Naive thymus-derived CD8-positive, alpha-beta T cell (primary cell): Measurements from ENCODE around the gene NHSL1. TPM values are rescaled to one million over a fixed set of nuclear protein-coding genes. Genes with fewer than 3 reads are reported as not detected.

Source experiments
- ATAC-seq, 2 donors: fragments of 150-1000 bp; cut with Tn5 transposase in 1 of 2; sonication (Bioruptor Pico), chemical (Tn5 transposase) in 1 of 2; 1 replicate in 1 of 2; 2 replicates in 1 of 2; pipeline ENCODE4 v1.10.0; 2021; ENCODE audit warnings: mild to moderate bottlenecking in 2 of 2, moderate library complexity in 2 of 2
- POLR2A ChIA-PET: fragments of 350-600 bp; sonication (Branson Sonifier 250); formaldehyde crosslinking; loops from one replicate; lab custom pipeline; 2021; ENCODE audit warnings: antibody characterized with exemption; lab: Charles Lee
- DNase-seq, 10 donors: peaks; one replicate each; pipeline versions ENCODE4 v3.0.0 to v3.0.0-alpha.2; 2020 to 2022
- H3K27ac Mint-ChIP-seq, 10 donors: one replicate each; pipeline ENCODE4 v1.8.0; 2020 to 2022; ENCODE audit warnings: mild to moderate bottlenecking in 10 of 10, mixed read lengths in 10 of 10, moderate library complexity in 4 of 10, inconsistent platforms in 1 of 10
- H3K27me3 Mint-ChIP-seq, 5 donors: one replicate each; pipeline ENCODE4 v1.8.0; 2021 to 2022; ENCODE audit warnings: mixed read lengths in 5 of 5
- H3K36me3 Mint-ChIP-seq, 3 donors: one replicate each; pipeline ENCODE4 v1.8.0; 2020 to 2022; ENCODE audit warnings: mixed read lengths in 3 of 3, mild to moderate bottlenecking in 2 of 3, inconsistent platforms in 1 of 3
- H3K4me1 Mint-ChIP-seq, 4 donors: one replicate each; pipeline ENCODE4 v1.8.0; 2021 to 2022; ENCODE audit warnings: mixed read lengths in 4 of 4
- H3K4me3 Mint-ChIP-seq, 10 donors: one replicate each; pipeline ENCODE4 v1.8.0; 2020 to 2022; ENCODE audit warnings: mild to moderate bottlenecking in 10 of 10, mixed read lengths in 10 of 10, moderate library complexity in 6 of 10, inconsistent platforms in 1 of 10
- H3K9me3 Mint-ChIP-seq, 9 donors: one replicate each; pipeline ENCODE4 v1.8.0; 2020 to 2022; ENCODE audit warnings: mixed read lengths in 9 of 9, mild to moderate bottlenecking in 3 of 9, inconsistent platforms in 1 of 9, moderate library complexity in 1 of 9
- polyA plus RNA-seq, 3 donors: library from polyadenylated mRNA; unstranded; fragments of 300-500 nt; fragmentation: Illumina TruSeq; gene quantifications; one replicate each; pipeline ENCODE4 v1.2.3, GENCODE V29; 2021
- total RNA-seq, 8 experiments: library from RNA in 2 of 8; stranded (reverse) in 2 of 8; gene quantifications; one replicate each; pipeline ENCODE4 v1.2.3 and lab custom pipeline; 2021 to 2026

NHSL1 gene
- total and polyA plus RNA-seq, 5 experiments from 2014 or later, result 0.05 to 0.08 TPM; not detected in 3

DNA sequence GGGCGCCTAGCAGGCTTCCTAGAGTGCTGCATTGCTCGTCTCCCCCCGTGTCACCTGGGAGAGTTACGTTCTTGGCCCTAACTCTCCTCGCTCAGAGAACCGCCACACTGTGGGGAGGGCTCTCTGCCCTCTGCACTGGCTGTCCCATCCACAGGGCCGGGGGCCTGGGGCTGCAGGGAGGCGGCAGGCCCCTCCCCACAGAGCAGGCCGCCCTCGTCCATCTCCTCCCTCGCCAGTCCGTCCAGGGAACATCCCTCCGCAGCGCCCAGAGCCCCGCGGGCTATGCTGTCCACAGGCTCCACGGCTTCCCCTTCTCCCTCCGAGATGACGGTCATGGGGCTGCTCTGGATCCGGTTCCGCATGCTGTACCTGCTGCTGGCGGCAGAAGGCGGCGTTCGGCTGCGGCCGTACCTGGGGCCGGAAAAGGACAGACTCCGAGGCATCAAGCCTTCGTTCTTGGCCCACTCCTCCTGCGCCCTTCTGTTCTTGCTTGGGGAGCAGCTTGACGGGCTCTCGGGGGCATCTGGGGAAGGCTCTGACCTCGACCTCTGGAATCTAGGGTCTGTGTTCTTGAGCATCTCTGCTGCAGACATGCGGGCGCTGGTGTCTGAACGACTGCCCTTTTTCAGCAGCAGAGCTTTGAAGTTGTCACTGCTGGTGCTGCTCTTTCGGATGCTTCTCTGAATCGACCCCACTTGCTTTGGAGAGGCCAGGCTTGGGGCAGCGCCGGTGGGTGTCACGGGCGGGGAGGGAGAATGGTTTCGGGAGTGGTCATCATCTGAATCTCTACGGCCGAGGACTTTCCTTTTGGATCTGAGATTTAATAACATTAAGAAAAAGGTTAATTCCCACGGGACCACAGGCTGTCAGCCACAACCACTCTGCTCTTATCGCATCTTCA, 75.0 kb downstream of the NHSL1 start:
- POLR2A ChIA-PET, result no interaction called here
- ATAC-seq (no peak), DNase-seq (no peak)
- no peak overlapping the region for H3K27ac Mint-ChIP-seq
- H3K9me3 Mint-ChIP-seq, result peaks cover 0 to under 1% (median 0%) of the 10 kb centered on the region in 9 donors
- H3K36me3 Mint-ChIP-seq, result peaks cover 3 to 5% (median 4%) of the 10 kb centered on the region in 3 donors
- H3K4me1 Mint-ChIP-seq, result peaks cover 0 to 10% (median 5%) of the 10 kb centered on the region in 4 donors
- peaks cover 0 to 4% (median under 1%) of the 10 kb centered on the region in 5 donors for H3K27me3 Mint-ChIP-seq
- no peak overlapping the region for H3K4me3 Mint-ChIP-seq

DNA sequence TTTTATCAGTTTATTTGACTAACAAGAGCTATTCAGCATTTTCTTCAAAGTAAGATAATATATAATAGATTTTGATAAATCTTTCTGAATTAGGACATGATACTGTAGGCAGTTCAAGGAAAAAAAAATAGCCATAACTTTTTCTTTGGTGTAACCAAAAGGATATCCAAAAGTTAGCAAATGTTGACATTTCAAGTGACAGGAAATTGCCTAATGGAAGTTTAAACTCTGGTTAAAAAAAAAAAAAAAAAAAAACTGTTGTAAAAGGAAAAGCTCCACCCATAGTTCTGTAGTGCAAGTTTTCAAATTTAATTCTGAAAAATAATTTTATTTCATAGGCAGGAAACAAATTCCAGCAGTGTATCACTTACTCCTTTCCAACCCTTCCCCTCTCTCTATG, 76.4 kb downstream of the NHSL1 start:
- peaks cover 17 to 19% (median 18%) of the 10 kb centered on the region in 3 donors for H3K36me3 Mint-ChIP-seq
- peaks cover 0 to 10% (median 0%) of the 10 kb centered on the region in 9 donors for H3K9me3 Mint-ChIP-seq
- POLR2A ChIA-PET, result interaction anchor here (0.7 to 1.2 kb wide), 2 partner anchors 19 to 101 kb away, joined by 4 to 5 read pairs; partner anchors contain the start of gene HEBP2
- H3K27me3 Mint-ChIP-seq, result peaks cover 0 to 3% (median 0%) of the 10 kb centered on the region in 5 donors
- DNase-seq, result no peak
- no peak overlapping the region for H3K4me3 Mint-ChIP-seq
- no peak for ATAC-seq
- H3K4me1 Mint-ChIP-seq, result peaks cover 0 to 8% (median 5%) of the 10 kb centered on the region in 4 donors
- H3K27ac Mint-ChIP-seq, result no peak overlapping the region

DNA sequence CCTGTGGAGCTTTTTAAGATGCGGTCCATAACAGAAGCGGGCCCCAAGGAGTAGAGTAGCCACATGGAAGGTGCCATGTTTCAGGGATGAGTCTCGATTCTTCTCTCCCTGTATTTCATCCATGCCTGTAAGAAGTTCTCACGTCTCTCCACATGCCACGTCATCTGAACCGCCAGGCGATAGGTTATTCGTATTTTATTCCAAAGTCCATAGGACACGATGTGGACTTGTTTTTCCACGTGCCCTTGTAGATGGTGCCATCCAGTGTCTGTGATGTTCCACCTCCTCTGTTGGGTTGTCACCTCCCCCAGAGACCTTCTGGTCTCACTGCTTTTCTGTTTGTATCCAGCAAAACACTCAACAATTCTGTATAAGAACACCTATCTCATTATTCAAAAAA, 77.7 kb downstream of the NHSL1 start:
- Mint-ChIP-seq H3K27ac (no peak overlapping the region), H3K27me3 (peaks cover 0 to 2% (median 0%) of the 10 kb centered on the region in 5 donors), H3K4me1 (peaks cover 0 to 8% (median 5%) of the 10 kb centered on the region in 4 donors), H3K4me3 (no peak overlapping the region), H3K9me3 (peaks cover 0 to 10% (median 0%) of the 10 kb centered on the region in 9 donors), H3K36me3 (peaks cover 25 to 29% (median 28%) of the 10 kb centered on the region in 3 donors)
- POLR2A ChIA-PET, result no interaction called here
- no peak for DNase-seq
- no peak for ATAC-seq

DNA sequence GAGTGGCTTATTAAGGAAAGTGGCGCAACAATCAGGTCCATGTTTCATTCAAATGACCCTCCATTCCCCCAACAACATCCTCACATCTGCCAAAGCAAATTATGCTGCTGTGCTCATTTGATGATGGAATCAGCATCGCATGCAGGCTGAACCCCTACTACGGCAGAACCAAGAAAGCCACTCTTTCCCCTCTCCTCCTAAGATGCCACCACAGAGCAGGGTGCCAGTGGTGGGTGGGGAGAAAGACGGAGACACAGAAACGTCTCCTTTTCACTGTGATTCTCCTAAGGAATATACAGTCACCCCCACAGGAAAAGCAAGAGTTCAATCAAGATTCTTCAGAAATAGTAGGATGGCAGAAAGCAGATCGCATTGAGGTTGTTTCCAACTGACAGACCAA, 78.2 kb downstream of the NHSL1 start:
- peaks cover 30 to 33% (median 32%) of the 10 kb centered on the region in 3 donors for H3K36me3 Mint-ChIP-seq
- H3K4me1 Mint-ChIP-seq, result peaks cover 0 to 8% (median 5%) of the 10 kb centered on the region in 4 donors
- H3K27me3 Mint-ChIP-seq, result peaks cover 0 to 2% (median 0%) of the 10 kb centered on the region in 5 donors
- POLR2A ChIA-PET, result no interaction called here
- H3K4me3 Mint-ChIP-seq, result no peak overlapping the region
- peaks cover 0 to 10% (median 0%) of the 10 kb centered on the region in 9 donors for H3K9me3 Mint-ChIP-seq
- no peak for ATAC-seq
- no peak for DNase-seq
- no peak overlapping the region for H3K27ac Mint-ChIP-seq

DNA sequence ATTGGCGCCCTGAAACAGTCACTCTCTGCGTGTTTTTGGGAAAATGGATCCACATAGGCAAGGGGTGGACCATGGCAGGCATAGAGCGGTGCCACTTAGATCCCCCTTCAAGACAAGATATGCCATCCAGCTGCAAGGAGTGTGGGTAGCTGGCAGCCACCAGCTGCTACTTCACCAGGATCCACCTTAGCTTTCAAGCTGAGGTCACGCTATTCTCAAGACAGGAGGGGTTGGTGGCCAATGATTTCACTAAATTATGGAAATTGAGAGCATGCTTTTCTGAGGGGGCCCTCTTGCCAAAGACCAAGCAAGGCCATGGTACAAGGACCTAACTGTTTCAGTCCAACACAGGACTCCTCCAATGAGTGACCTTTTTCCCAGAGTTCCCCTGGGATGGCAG, 78.9 kb downstream of the NHSL1 start:
- H3K36me3 Mint-ChIP-seq, result peaks cover 32 to 34% (median 34%) of the 10 kb centered on the region in 3 donors
- ATAC-seq (no peak), DNase-seq (no peak)
- no peaks in the 10 kb centered on the region for H3K27me3 Mint-ChIP-seq
- H3K9me3 Mint-ChIP-seq, result peaks cover 0 to 10% (median 0%) of the 10 kb centered on the region in 9 donors
- H3K27ac Mint-ChIP-seq, result no peak overlapping the region
- peaks cover 0 to 8% (median 5%) of the 10 kb centered on the region in 4 donors for H3K4me1 Mint-ChIP-seq
- POLR2A ChIA-PET, result interaction anchor here (0.6 kb wide), 1 partner anchor 15 kb away, joined by 3 read pairs; no protein-coding TSS in a partner anchor
- H3K4me3 Mint-ChIP-seq, result no peak overlapping the region

DNA sequence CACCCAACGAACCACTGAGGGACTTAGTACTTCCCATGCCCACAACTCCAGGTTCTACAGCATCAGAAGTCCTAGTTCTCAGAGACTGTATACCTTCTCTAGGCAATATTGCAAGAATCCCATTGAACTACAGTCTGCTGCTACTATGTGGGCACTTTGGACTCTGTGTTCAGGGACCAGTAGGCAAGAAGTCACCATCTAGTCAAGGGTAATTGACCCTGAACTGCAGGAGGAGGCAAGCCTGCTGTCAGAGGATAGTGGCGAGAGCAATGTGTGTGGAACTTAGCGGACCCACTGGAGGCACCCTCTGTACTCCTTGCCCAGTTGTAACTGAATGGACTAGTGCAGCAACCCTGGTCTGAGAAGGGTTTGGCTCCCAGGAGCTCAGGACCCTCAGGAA, 79.5 kb downstream of the NHSL1 start:
- DNase-seq, result no peak
- Mint-ChIP-seq H3K36me3 (peaks cover 32 to 38% (median 34%) of the 10 kb centered on the region in 3 donors), H3K4me3 (no peak overlapping the region), H3K27ac (no peak overlapping the region), H3K9me3 (peaks cover 0 to 10% (median 0%) of the 10 kb centered on the region in 9 donors), H3K27me3 (no peaks in the 10 kb centered on the region), H3K4me1 (peaks cover 0 to 8% (median 5%) of the 10 kb centered on the region in 4 donors)
- POLR2A ChIA-PET, result interaction anchor here (0.6 kb wide), 1 partner anchor 15 kb away, joined by 3 read pairs; no protein-coding TSS in a partner anchor
- no peak for ATAC-seq

DNA sequence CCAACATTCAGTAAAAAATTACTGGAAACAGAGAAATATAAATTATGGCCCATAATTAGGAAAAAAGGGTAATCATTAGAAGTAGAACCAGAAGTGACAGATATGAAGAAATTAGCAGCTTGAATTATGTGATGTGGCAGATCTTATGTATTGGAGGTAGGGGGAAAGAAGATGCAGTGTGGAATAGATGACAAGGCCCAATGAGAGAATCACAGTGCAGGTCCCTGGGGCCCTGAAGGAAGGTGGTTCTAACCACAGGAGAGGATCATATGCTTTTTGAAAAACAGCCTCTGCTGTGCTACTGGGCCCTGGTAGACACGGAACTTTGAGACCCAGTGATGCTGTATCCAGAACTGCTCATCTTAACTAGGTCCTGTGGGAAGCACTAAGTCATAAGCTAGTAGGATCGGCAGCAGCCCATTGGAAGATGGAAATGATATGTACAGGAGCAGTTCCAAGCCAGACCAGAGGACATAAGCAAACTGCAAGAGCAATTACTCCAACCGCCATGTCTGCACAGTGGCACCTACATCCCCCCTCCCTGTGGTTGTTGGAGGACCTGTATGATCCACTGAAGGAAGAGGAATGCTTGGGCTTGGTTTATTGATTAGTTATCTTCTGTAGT, 81.1 kb downstream of the NHSL1 start:
- Mint-ChIP-seq H3K27me3 (no peaks in the 10 kb centered on the region), H3K9me3 (peaks cover 0 to 10% (median 0%) of the 10 kb centered on the region in 9 donors)
- POLR2A ChIA-PET, result no interaction called here

DNA sequence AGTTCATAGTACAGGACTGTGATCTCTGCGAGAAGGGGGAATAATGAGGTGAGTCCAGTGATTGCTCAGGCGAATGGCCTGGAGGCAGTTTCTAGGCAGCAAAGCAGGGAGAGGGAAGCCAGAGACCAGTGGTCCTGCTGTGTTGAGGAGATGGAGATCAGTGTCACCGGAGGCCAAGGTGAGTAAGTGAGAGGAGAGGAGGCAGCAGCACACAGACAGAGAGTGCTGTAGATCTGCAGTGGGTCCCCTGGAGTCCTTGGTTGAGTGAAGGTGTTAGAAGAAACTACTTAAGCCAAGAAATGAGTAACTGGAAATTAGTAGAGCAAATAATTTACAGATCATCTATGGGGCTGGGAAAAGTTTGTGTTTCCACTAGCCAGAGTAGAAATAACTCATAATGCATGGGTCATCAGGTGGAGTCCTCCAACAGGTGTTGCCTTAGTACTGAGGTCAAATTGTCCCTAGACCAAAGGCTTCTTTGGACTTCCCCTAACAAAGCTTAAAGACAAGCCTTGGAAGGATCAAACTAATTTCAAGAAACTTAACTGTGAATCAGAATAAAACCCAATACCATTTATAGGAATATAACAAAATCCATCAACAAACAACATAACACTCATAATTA, 81.7 kb downstream of the NHSL1 start:
- no peak overlapping the region for H3K4me3 Mint-ChIP-seq
- POLR2A ChIA-PET, result no interaction called here

More for the DNA sequence above, 81.1 kb downstream of the NHSL1 start:
- Mint-ChIP-seq H3K36me3 (peaks cover 41 to 54% (median 47%) of the 10 kb centered on the region in 3 donors), H3K27ac (no peak overlapping the region), H3K4me3 (no peak overlapping the region), H3K4me1 (peaks cover 0 to 5% (median 2%) of the 10 kb centered on the region in 4 donors)
- ATAC-seq, result no peak
- no peak for DNase-seq

DNA sequence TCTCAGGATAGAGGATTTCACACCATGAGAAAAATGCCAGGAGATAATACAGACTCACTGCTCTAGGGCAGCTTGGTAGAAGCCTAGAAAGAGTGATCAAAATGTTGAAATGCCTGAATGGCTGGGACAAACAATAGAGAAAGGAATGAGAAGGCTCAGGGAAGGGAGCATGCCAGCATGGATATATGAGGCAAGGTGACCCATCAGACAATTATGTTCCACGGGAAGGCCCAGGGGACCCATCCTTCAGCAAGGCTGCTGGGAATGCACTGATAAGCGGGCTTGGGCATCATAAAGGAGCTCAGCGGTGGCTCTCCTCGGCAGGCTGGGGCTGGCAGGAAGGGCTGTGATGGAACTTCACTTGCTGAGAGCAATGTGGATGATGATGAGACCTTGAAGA, 83.1 kb downstream of the NHSL1 start:
- Mint-ChIP-seq H3K36me3 (peaks cover 44 to 72% (median 62%) of the 10 kb centered on the region in 3 donors), H3K27me3 (no peaks in the 10 kb centered on the region), H3K27ac (peak overlapping the region in 3 of 10 donors; percentile 12 to 39 (median 35)), H3K9me3 (peaks cover 0 to 10% (median 0%) of the 10 kb centered on the region in 9 donors), H3K4me3 (no peak overlapping the region), H3K4me1 (peaks cover 0 to 2% (median under 1%) of the 10 kb centered on the region in 4 donors)
- DNase-seq (no peak), ATAC-seq (no peak)
- POLR2A ChIA-PET, result no interaction called here

More for the DNA sequence above, 81.7 kb downstream of the NHSL1 start:
- Mint-ChIP-seq H3K36me3 (peaks cover 44 to 60% (median 53%) of the 10 kb centered on the region in 3 donors), H3K27ac (peak overlapping the region in 4 of 10 donors; percentile 6 to 25 (median 19)), H3K9me3 (peaks cover 0 to 10% (median 0%) of the 10 kb centered on the region in 9 donors), H3K27me3 (no peaks in the 10 kb centered on the region), H3K4me1 (no peaks in the 10 kb centered on the region)
- no peak for DNase-seq
- ATAC-seq, result no peak

DNA sequence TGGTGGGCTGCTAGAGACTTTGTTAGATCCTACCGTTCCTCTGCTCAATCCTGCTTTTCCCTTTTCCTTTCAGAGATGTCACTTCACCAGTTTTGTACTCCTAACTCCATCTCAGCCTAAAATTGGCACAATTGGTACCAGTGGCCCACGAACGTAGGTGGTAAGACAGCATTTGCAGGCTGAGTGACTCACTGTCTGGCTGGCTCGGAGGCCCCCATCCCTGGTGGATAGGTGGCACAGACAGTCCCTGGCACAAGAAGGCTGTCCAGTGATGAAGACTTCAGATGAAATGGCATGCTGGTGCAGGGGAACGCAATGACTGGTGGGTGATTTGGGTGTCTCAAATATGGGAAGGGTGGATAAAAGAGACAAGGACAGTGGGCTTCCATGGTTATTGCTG, 84.2 kb downstream of the NHSL1 start:
- H3K4me1 Mint-ChIP-seq, result peaks cover 0 to 7% (median 2%) of the 10 kb centered on the region in 4 donors
- H3K9me3 Mint-ChIP-seq, result peaks cover 0 to 10% (median 0%) of the 10 kb centered on the region in 9 donors
- peak overlapping the region in 1 of 10 donors; percentile 47 for H3K27ac Mint-ChIP-seq
- H3K4me3 Mint-ChIP-seq, result no peak overlapping the region
- DNase-seq (no peak), ATAC-seq (no peak)
- H3K27me3 Mint-ChIP-seq, result no peaks in the 10 kb centered on the region
- peaks cover 44 to 83% (median 62%) of the 10 kb centered on the region in 3 donors for H3K36me3 Mint-ChIP-seq
- POLR2A ChIA-PET, result no interaction called here

DNA sequence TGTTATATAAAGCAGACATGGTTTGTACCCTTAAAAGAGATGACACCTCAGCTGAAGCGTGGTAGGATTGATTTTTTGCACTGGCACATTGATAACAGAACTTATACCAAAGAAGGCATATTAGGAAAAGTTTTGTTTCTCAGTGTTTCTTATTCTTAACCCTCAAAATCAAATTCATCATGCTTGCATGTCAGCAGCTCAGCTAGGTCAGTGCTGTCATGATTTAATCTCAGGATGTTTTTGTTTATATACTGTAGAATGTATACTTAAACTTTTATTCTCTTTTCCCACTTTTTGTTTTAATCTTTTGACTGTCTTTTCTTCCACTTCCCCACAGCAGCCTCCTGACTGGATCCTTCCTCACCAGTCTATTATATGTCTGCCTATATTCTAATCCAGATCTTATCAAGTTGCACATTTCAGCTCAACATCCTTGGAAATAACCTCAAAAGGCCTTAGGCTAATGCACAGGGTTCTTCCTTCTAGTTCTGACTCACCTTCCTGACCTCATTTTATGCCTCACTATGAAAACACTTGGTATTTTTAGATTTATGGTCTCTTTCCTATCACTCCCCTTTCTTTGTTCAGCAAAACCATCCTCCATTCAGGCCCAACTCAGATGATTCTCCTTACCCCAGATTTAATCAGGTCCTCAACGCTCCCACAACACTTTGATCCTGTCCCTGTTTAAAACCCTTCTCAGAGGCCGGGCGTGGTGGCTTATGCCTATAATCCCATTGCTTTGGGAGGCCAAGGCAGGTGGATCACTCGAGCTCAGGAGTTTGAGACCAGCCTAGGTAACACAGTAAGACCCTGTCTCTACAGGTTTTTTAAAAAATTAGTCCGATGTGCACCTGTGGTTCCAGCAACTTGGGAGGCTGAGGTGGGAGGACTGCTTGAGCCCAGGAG, 88.1 kb downstream of the NHSL1 start:
- Mint-ChIP-seq H3K4me3 (no peak overlapping the region), H3K36me3 (peaks cover 26 to 91% (median 42%) of the 10 kb centered on the region in 3 donors), H3K27ac (peak overlapping the region in 6 of 10 donors; percentile 0 to 66 (median 26)), H3K27me3 (no peaks in the 10 kb centered on the region), H3K9me3 (no peaks in the 10 kb centered on the region), H3K4me1 (peaks cover 15 to 19% (median 16%) of the 10 kb centered on the region in 4 donors)
- POLR2A ChIA-PET, result interaction anchor here (0.6 kb wide), 1 partner anchor 530 kb away, joined by 3 read pairs; no protein-coding TSS in a partner anchor
- DNase-seq (no peak), ATAC-seq (no peak)
